HG02610 (cell line): ENCODE data around the gene MTMR12.

Experiments
- ATAC-seq: cut with Tn5 transposase; IDR thresholded peaks from one replicate; pipeline ENCODE4 v1.9.1; 2021; ENCODE audit warnings: mild to moderate bottlenecking, moderate library complexity; ENCODE audit not compliant: unreplicated experiment

MTMR12 gene

DNA sequence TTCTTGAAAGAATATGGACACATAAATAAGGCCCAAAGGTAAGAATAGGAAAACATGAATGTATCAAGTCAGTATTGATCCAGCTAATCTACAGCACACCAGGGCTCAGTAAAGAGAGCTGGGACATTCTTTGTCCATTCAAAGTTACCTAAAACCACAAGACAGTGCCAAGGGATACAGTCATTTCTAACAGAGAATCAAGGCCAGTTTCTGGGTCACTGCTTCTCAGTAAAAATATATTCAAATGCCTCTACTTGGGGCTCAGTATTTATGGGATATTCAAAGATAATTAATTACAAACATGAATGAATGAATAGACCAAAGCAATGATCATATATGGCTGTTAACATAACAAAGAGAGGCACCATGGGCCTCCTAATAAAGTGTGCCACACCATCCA lies 34.9 kb downstream of the MTMR12 start:
- ATAC-seq: no peak

DNA sequence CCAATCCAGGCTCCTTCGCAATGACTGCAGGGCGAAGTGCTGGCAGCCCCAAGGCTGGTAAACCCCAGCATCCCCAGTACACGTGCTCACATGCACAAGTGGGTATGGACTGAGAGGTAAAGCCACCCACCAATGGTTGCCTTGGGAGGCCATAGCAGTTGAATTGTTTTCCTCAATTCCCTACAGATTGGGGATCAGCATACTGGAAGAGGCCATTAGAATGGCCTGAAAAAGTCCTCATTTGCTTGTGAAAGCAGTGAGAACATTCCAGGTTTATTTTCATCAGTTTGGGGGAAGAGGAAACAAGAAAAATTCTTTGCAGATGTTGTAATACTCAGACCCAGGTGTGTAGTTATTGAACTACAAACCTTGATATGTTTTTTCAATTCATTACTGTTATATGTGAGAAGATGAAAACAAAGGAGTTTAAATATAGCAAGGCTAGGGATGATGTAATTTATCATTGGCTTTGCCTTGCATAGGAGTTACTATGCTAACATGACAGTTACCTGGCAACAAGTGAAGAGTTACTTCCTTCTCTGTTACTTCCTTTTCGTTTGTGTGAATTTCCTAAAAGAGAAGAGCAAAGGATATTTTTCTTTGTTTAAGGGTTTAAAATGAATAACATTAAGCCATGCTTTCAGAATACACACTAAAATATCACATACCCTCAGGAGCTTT lies 36.4 kb downstream of the MTMR12 start:
- peak; percentile 23 for ATAC-seq

GRCh38 chr5:32275396-32275741 lies 37.4 kb downstream of the MTMR12 start:
- ATAC-seq: no peak

DNA sequence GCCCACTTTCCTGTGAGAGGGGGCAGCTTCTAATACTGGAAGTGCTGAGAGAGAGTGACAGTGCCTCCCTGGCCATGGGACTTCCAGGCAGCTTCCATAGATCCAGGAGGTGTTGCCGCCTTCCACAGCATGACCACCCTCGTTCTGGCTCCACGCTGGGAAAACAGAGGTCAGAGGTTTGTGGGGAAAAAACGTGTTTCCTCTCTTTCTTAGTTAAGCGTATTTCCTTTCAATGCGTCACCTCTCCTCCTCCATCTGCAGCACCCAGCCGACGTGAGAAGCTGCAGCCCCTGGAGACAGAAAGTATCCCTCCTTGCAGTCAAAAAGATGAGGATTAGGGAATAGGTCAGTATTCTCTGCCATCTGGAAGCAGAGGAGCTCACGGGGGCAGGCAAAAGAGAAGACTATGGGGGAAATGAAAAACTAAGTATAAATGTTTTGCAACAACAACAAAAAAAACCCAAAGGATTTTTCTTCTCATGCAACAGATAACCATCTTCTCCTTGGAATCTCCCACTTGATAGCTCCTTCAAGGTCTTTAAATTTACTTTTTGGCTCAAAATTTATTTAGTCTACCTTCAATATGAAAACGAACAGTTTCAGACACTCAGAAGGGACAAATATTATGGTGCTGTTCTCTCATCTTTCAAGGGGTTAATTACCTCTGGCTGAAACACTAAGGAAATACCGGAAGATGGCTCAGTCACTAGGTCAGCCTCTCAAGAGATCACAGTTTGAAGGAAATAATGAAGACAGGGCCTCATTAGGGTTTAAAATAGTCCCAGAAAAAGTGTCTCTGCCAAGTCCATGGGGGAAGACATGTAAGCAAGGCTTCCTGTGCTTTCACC lies 38.0 kb downstream of the MTMR12 start:
- ATAC-seq: no peak

DNA sequence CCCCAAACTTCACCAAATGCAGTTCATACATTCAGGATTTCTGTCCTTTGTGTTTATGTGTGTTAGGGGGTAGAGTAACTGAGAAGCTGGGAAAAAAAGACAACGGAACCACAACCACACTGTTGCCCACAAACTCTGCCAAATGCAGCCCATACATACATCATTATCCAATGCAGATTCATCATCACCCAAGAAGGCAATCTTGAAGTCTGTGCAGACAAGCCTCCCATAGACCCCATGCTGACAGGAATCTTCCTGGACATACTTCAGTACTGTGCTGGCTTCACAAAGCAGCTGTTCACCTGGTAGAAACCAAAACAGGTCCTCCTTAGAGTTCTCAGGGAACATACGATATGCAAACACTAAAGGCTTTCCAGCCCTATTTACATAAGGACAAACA lies 38.9 kb downstream of the MTMR12 start:
- ATAC-seq: no peak

GRCh38 chr5:32272746-32273145 lies 40.0 kb downstream of the MTMR12 start:
- ATAC-seq: no peak

- no peak for ATAC-seq
Measured at GRCh38 chr5:32270946-32271345, 41.8 kb downstream of the MTMR12 start.

DNA sequence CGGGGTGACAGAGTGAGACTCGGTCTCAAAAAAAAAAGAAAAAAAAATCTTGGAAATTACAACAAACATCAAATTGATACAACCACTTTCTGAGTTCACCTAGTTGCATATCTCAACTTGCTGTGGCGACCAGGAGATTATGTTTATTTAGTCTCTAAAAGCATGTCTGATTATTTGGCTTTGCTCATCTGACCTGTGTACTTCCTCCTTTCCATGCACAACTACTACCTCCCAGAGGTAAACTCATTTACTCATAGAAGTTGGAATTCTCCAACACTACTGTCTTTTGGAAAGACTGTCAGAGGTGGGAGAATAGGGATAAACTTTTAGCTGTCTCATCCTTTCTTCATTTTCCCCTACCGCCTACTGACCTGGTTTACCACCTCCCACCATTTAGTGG lies 42.6 kb downstream of the MTMR12 start:
- ATAC-seq: no peak

GRCh38 chr5:32265902-32266301 lies 46.8 kb downstream of the MTMR12 start:
- no peak for ATAC-seq

- no peak for ATAC-seq
Measured at GRCh38 chr5:32264957-32265572, 47.7 kb downstream of the MTMR12 start.

GRCh38 chr5:32263684-32264083 lies 49.1 kb downstream of the MTMR12 start:
- no peak for ATAC-seq

- ATAC-seq: peak; percentile 95
Measured at GRCh38 chr5:32261198-32261597, 51.5 kb downstream of the MTMR12 start.

- ATAC-seq: no peak
Measured at GRCh38 chr5:32259033-32259432, 53.7 kb downstream of the MTMR12 start.

DNA sequence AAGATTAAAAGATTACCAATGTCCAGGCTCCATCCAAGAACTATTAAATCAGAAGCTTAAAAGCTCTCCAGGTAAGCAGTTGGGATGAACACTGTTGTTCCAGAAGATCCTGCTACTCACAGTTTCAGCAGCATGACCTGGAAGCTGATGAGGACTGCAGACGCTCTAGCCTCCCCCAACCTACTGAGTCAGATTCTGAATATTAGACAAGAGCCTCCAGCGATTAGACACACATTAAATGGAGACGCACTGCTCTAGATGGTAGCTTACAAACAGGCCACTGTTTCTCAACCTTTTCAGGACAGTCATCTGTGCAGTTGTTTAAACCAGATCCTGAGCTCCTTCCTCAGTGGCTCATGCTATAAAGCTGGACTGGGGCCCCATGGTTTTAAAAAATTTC lies 54.3 kb downstream of the MTMR12 start:
- ATAC-seq: no peak

DNA sequence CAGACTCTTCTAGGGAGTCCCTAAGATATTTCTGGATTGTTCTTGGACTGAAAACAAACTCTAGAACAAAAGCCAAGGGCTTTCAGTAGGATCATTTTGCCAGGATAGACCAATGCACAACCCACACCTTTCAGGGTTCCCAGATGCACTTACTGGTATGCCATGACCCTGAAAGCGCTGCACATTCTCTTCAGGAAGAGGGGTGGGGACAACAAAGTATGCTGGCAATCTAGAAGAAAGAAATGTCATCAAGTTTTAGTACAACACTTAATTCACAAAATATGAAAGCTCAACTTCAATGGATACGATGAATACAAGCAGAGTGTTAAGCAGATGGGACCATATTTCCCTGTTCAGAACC lies 57.2 kb downstream of the MTMR12 start:
- no peak for ATAC-seq

GRCh38 chr5:32254881-32255539 lies 57.7 kb downstream of the MTMR12 start:
- ATAC-seq: no peak

GRCh38 chr5:32251871-32252458 lies 60.8 kb downstream of the MTMR12 start:
- ATAC-seq: no peak

DNA sequence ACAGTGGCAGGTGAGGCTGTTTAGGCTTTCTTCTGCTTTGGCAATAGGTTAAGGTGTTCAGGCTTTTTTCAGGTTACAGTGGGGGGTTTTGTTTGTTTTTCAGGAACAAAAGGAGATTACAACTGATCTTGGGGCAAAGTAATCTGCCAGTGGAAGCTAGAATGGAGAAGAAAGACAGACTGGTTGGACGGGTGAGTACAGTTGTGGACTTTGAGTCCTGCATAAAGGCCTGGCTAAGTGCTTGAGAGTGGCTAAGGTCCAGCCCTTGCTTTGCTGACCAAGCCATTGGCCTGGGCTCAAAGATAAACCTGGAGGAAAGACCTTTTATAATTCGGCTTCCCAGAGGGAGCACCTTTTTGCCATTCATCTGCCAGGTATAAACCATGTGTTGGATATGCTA lies 63.1 kb downstream of the MTMR12 start:
- no peak for ATAC-seq

- ATAC-seq: no peak
Measured at GRCh38 chr5:32245742-32246141, 67.0 kb downstream of the MTMR12 start.

GRCh38 chr5:32244017-32244416 lies 68.7 kb downstream of the MTMR12 start:
- ATAC-seq: no peak
